SK-N-MC (cell line): Measurements from ENCODE around the gene CIITA.

Experiments
- DNase-seq: peaks from one replicate; pipeline ENCODE4 v3.0.0-alpha.2; 2011; ENCODE audit warnings: low read depth, low spot score
- H3K27ac ChIP-seq: fragments of 200-600 bp; sonication (generic); 2 replicates; pipeline ENCODE4 v1.5.1; 2016; ENCODE audit warnings: mixed run types
- H3K36me3 ChIP-seq: fragments of 200-600 bp; sonication (generic); 2 replicates; pipeline ENCODE4 v1.6.1; 2017; ENCODE audit warnings: antibody characterized with exemption, low read length, mixed read lengths; ENCODE audit not compliant: insufficient read depth
- H3K4me3 ChIP-seq: fragments of 200-600 bp; sonication (generic); 2 replicates; pipeline ENCODE4 v1.5.1; 2016
- H3K9ac ChIP-seq: fragments of 200-600 bp; sonication (generic); 2 replicates; pipeline ENCODE4 v1.8.0; 2017; ENCODE audit warnings: mixed run types, mixed read lengths; ENCODE audit not compliant: insufficient read length
- H3K9me3 ChIP-seq: fragments of 200-600 bp; sonication (generic); 2 replicates; pipeline ENCODE4 v1.6.1; 2017; ENCODE audit warnings: low read depth, mild to moderate bottlenecking, antibody characterized with exemption, low read length, moderate library complexity, mixed read lengths
- EZH2 ChIP-seq: fragments of 200-600 bp; sonication (generic); IDR thresholded peaks from one replicate; pipeline ENCODE4 v1.6.1; 2017; ENCODE audit warnings: antibody characterized with exemption
- FOXP2 ChIP-seq: optimal IDR thresholded peaks from 2 replicates; pipeline ENCODE3; 2011; ENCODE audit warnings: mild to moderate bottlenecking, moderate library complexity; ENCODE audit not compliant: insufficient read depth; ENCODE audit errors: extremely low read length, control extremely low read depth
- POLR2AphosphoS5 ChIP-seq: IDR thresholded peaks from 2 replicates; pipeline ENCODE4 v1.6.1; 2012; ENCODE audit warnings: mild to moderate bottlenecking, low read depth, low read length, borderline replicate concordance

Gene CIITA

DNA sequence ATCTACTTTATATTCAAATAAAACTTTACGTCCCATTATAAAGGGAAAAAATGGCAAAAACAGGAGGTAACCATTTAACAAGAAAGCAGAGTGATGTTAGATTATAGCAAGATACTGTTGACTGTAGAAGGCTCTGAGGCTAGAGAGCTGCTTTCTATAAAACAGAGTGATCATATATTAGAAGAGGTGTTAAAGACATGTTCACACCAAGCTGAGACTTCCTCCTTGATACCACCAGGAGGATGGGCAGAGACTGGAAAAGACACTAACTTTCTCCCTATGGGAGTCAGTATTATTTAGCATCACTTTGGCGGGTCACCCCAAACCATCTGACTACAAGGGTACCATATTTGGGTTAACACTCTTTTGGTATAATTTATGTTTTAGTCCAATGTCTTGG is 687 bp upstream of the CIITA start:
- H3K36me3 ChIP-seq, result no peaks in the 10 kb centered on the region
- TF ChIP-seq POLR2AphosphoS5 (no peak), FOXP2 (no peak), EZH2 (no peak)
- no peak overlapping the region for H3K9ac ChIP-seq
- no peaks in the 10 kb centered on the region for H3K9me3 ChIP-seq
- no peak overlapping the region for H3K27ac ChIP-seq
- H3K4me3 ChIP-seq, result no peak overlapping the region
- no peak for DNase-seq

DNA sequence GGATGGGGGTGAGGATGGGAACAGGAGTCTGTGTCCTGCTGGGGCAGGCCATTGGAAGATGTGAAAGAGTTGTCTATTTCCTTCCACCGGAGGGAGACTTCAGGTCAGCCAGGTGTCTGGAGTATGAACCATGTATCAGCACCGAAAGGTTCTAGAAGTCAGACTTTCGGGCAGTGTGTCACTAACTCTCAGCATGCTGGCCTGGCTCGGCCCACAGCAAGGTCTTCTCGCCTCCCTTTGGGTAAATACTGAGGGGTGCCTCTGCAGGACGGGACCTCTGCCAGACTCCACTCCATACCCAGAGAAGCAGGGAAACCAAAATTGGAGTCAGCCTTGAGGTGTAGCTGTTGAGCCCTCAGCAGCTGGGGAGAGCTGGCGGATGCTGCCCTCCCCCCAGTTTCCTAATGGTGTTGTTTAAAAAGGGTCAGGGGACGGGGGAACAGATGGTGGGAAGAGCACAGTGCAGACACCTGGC is 507 bp downstream of the CIITA start:
- no peak overlapping the region for H3K4me3 ChIP-seq
- TF ChIP-seq EZH2, result no peak
- TF ChIP-seq FOXP2, result no peak
- TF ChIP-seq POLR2AphosphoS5, result no peak
- DNase-seq, result no peak
- H3K9ac ChIP-seq, result no peak overlapping the region
- no peaks in the 10 kb centered on the region for H3K9me3 ChIP-seq
- no peak overlapping the region for H3K27ac ChIP-seq
- H3K36me3 ChIP-seq, result no peaks in the 10 kb centered on the region

DNA sequence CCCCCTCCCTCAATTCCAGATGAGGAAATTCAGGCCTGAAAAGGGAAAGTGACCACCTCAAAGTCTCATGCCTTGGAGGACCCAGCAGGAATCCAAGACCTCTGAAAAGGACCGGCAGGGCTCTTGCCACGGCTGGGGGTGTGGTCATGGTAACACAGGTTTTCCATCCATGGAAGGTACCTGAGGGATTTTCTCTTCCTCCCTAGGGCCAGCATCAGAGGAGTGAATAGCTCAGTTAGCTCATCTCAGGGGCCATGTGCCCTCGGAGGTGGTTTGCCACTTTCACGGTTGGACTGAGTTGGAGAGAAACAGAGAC is 1.3 kb downstream of the CIITA start:
- H3K36me3 ChIP-seq, result no peaks in the 10 kb centered on the region
- no peak for TF ChIP-seq EZH2
- no peak for TF ChIP-seq FOXP2
- no peak for TF ChIP-seq POLR2AphosphoS5
- no peak for DNase-seq
- H3K4me3 ChIP-seq, result no peak overlapping the region
- no peak overlapping the region for H3K27ac ChIP-seq
- no peak overlapping the region for H3K9ac ChIP-seq
- H3K9me3 ChIP-seq, result no peaks in the 10 kb centered on the region

DNA sequence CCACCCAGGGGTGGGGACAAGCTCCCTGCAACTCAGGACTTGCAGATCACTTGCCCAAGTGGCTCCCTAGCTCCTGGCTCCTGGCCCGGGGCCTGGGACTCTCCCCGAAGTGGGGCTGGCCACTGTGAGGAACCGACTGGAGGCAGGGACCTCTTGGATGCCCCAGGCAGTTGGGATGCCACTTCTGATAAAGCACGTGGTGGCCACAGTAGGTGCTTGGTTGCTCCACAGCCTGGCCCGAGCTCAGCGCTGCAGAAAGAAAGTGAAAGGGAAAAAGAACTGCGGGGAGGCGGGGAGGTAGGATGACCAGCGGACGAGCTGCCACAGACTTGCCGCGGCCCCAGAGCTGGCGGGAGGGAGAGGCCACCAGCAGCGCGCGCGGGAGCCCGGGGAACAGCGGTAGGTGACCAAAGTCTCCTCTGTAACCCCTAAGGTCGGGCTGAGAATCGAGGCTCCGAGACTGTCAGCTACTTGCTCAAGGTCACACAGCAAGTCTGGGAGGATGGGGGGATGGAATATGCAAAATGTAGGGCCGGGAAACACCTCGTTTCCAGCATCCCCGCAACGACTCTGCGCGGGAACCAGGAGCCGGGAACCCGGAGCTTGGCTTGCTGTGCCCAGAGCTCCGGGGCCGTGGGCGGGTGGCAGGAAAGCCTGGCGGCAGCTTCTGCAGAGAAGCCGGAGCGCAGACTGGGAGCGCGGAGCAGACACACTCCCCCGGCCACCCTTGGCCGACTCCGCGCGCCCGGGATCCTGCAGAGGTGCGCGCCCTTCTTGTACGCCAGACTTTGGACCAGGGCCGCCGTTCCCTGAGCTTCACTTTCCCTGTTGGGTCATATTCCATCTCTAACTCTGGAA is 1.9 kb downstream of the CIITA start:
- Histone ChIP-seq H3K27ac (no peak overlapping the region), H3K36me3 (no peaks in the 10 kb centered on the region), H3K4me3 (no peak overlapping the region), H3K9ac (no peak overlapping the region), H3K9me3 (no peaks in the 10 kb centered on the region)
- DNase-seq, result no peak
- TF ChIP-seq FOXP2 (no peak), POLR2AphosphoS5 (no peak), EZH2 (no peak)

DNA sequence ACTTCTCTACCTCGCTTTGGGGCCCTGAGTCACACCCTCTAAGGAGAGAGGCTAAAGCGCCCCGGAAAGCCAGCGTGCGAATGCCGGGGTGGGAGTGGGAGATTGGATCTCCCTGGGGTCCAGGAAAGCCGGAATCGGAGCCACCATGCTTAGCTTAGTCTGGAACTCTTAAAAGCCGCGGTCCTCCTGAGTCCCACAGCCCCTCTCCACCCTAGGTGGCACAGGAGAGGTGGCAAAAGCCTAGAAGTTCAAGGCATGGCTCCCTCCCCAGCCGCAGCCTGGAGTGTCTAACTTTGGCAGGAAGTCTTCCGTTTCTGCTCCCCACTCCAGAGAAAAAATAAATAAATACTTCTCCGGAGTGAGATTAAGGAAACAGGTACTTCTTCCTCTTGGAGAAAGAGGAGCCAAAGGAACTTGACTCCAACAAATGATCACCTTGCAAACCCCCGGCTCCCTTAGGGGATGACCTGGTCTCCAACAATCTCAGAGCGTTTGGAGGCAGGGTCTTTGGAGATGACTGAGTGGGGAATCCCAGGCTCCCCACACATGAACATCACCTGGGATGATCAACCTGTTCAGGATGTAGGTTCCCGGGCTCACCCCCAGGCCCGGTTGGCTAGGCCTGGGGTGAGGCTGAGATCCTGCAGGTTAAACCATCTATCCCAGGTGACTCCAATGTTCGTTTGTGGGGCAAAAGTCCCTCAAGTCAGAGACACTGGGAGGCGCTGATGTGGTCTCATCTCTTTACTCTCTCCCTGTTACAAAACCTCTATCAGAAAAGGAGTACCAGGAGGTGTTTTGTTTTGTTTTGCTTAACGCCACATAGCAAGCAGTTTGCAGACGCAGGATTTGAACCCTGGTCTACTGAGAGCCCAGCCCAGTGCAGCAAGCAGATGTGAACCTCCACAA is 2.9 kb downstream of the CIITA start:
- H3K36me3 ChIP-seq, result no peaks in the 10 kb centered on the region
- H3K9me3 ChIP-seq, result no peaks in the 10 kb centered on the region
- no peak overlapping the region for H3K27ac ChIP-seq
- no peak for DNase-seq
- H3K4me3 ChIP-seq, result no peak overlapping the region
- no peak overlapping the region for H3K9ac ChIP-seq
- TF ChIP-seq POLR2AphosphoS5 (no peak), EZH2 (no peak), FOXP2 (no peak)

DNA sequence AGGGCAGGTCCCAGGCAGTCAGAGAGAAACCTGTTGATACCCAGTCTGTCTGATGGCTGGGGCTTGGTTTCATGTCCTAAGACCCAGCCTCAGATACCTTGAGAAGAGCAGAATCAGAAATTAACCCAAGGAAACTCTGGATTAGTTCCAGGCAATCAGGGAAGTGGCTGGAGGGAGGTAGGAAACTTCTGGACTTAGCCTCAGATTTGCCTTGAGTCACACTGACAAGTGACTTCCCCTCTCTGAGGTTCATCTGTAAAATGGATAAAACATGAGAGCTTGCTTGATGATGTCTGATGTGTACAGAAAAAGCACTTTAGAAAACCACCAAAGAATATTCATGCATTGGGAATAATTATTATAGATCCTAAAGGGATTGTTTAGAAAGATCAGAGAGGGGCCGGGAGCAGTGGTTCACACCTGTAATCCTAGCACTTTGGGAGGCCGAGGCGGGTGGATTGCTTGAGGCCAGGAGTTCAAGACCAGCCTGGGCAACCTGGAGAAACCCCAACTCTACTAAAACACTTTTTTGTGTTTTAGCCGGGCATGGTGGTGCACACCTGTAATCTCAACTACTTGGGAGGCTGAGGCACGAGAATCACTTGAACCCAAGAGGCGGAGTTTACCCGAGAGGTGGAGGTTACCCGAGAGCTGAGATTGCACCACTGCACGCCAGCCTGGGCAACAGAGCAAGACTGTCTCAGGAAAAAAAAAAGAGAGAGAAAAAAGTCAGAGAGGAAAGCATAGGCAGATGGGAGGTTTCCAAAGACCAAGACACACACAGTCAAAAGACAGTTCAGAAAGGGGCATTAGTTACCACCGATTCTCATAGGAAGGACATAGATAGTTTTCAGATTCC is 3.8 kb downstream of the CIITA start:
- no peaks in the 10 kb centered on the region for H3K36me3 ChIP-seq
- H3K9ac ChIP-seq, result no peak overlapping the region
- no peak overlapping the region for H3K4me3 ChIP-seq
- no peak for DNase-seq
- no peak overlapping the region for H3K27ac ChIP-seq
- TF ChIP-seq FOXP2, result no peak
- no peak for TF ChIP-seq POLR2AphosphoS5
- TF ChIP-seq EZH2, result no peak
- H3K9me3 ChIP-seq, result no peaks in the 10 kb centered on the region

DNA sequence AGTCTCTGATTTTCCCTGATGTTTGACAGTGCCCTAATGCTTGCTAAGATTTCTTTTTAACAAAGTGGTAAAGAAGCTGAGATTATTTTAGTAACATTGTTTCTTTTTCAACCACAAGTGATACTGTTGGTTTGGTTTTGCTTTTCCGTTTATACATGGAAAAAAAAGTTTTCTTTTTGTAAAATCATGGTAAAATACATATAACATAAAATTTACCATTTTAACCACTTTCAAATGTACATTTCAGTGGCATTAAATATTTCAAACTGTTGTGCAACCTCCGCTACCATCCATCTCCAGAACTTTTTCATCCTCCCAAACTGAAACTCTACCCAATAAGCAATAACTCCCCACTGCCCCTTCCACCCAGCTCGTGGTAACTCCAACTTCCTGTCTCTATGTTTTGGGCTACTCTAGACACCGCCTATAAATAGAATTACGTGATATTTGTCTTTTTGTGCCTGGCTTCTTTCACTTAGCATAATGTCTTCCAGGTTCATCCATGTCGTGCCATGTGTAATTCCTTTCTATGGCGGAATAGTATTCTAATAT is 4.6 kb downstream of the CIITA start:
- no peak overlapping the region for H3K27ac ChIP-seq
- DNase-seq, result no peak
- H3K9me3 ChIP-seq, result no peaks in the 10 kb centered on the region

More for the DNA sequence above, 4.6 kb downstream of the CIITA start:
- Histone ChIP-seq H3K36me3 (no peaks in the 10 kb centered on the region), H3K4me3 (no peak overlapping the region), H3K9ac (no peak overlapping the region)
- TF ChIP-seq FOXP2 (no peak), EZH2 (no peak), POLR2AphosphoS5 (no peak)
